Esophagus muscularis mucosa (tissue), 4 donors: ENCODE data around the gene JARID2. TPM values are rescaled to one million over a fixed set of nuclear protein-coding genes. Genes with fewer than 3 reads are reported as not detected.

Experiments
- DNase-seq: peaks from one replicate; pipeline ENCODE4 v3.0.0-alpha.2; 2017; ENCODE audit errors: extremely low spot score
- H3K27ac ChIP-seq, 4 donors: fragments of 200-600 bp; sonication (generic); replicated peaks in 1 of 4; 1 replicate in 3 of 4; 2 replicates in 1 of 4; pipeline ENCODE4 v1.5.1; 2016 to 2019; ENCODE audit warnings: mild to moderate bottlenecking in 1 of 4
- H3K27me3 ChIP-seq, 4 donors: fragments of 200-600 bp; sonication (generic); one replicate each; pipeline versions ENCODE4 v1.5.1 to v1.6.0; 2016 to 2019
- H3K36me3 ChIP-seq, 4 donors: fragments of 200-600 bp; sonication (generic); one replicate each; pipeline ENCODE4 v1.5.1; 2016 to 2019
- H3K4me1 ChIP-seq, 4 donors: fragments of 200-600 bp; sonication (generic); one replicate each; pipeline ENCODE4 v1.5.1; 2016 to 2019
- H3K4me3 ChIP-seq, 4 donors: fragments of 200-600 bp; sonication (generic); 1 replicate in 2 of 4; 2 replicates in 2 of 4; pipeline ENCODE4 v1.5.1; 2016 to 2019; ENCODE audit warnings: mild to moderate bottlenecking in 4 of 4, moderate library complexity in 1 of 4
- H3K9me3 ChIP-seq, 4 donors: fragments of 200-600 bp; sonication (generic); 1 replicate in 3 of 4; 2 replicates in 1 of 4; pipeline ENCODE4 v1.5.1; 2016 to 2019
- EP300 ChIP-seq: sonication (generic); formaldehyde crosslinking; IDR thresholded peaks from one replicate; pipeline ENCODE4 v1.6.1; 2017; ENCODE audit warnings: antibody characterized with exemption
- POLR2A ChIP-seq: fragments of 450-650 bp; IDR thresholded peaks from one replicate; pipeline ENCODE4 v1.6.1; 2017; ENCODE audit warnings: antibody characterized with exemption, moderate library complexity, mild to moderate bottlenecking, low read depth
- POLR2AphosphoS5 ChIP-seq, 2 donors: sonication (generic); formaldehyde crosslinking; IDR thresholded peaks; one replicate each; pipeline ENCODE4 v1.6.1; 2017; ENCODE audit warnings: antibody characterized with exemption in 2 of 2
- WGBS: methylation state at CpG from one replicate; pipeline ENCODE4 v1.1.5; 2018; 5-methylcytosine and 5-hydroxymethylcytosine counted together
- intact Hi-C: fragments of 100-400 bp; cut with DNase I; formaldehyde crosslinking; loops from one replicate; pipeline ENCODE4 v1.15.1; 2023
- total RNA-seq, 4 donors: library from RNA; depleted of rRNA; stranded (reverse); fragments of >200 nt; gene quantifications; one replicate each; pipeline versions ENCODE4 v1.1.0 to v1.2.1, GENCODE V29; 2016
- TF ChIP-seq, protein P1 (sequence below), 3 experiments: fragments of 200-600 bp in 2 of 3; fragments of 450-650 bp in 1 of 3; sonication (generic) in 2 of 3; IDR thresholded peaks; one replicate each; pipeline ENCODE4 v1.5.1; 2017 to 2019; ENCODE audit warnings: antibody characterized with exemption in 3 of 3, mild to moderate bottlenecking in 2 of 3, moderate library complexity in 1 of 3

The JARID2 gene
- total RNA-seq, 4 donors from 2014 or later: 5.8 to 10.4 (median 8.1) TPM

DNA sequence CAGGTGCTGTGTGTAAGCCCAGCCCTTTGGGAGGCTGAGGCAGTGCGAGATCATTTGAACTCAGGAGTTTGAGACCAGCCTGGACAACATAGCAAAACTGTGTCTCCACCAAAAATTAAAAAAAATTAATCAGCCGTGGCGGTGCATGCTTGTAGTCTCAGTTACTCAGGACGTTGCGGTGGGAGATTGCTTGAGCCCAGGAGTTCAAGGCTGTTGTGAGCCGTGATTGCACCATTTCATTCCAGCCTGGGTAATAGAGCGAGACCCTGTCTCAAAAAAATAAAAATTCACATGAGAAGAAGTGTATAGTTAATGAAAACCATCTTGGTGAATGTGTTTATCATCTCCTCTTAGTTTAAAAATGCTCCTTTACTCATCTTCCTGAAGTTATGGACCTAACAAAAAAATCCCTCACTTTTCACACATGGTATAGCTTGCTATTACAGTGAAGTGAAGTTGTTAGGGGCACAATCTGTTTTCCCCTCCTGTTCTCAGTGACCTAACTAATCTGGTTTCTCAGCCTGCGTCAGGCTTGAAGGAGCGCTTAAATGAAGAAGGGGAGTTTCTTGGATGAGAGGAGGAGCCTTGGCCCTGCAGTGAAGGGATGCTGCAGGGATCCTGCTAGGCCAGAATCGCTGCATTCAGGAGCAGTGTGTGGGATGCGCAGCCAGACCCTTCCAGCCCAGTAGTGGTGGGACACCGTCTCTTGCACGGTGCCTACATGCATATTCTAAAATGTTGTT is 45.3 kb downstream of the JARID2 start:
- no peaks in the 10 kb centered on the region for H3K36me3 ChIP-seq
- H3K27ac ChIP-seq: no peak overlapping the region
- 90% methylated on average over 13 of the region's 13 CpGs for WGBS
- H3K4me3 ChIP-seq: no peak overlapping the region
- H3K9me3 ChIP-seq: no peaks in the 10 kb centered on the region
- no peak for DNase-seq
- peaks cover 15 to 36% (median 26%) of the 10 kb centered on the region in 4 donors for H3K4me1 ChIP-seq
- H3K27me3 ChIP-seq: no peaks in the 10 kb centered on the region
- TF ChIP-seq POLR2AphosphoS5 (IDR thresholded peaks at IDR 0.05) (no peak), POLR2A (no peak), EP300 (no peak)
- intact Hi-C loops: no loop called here

DNA sequence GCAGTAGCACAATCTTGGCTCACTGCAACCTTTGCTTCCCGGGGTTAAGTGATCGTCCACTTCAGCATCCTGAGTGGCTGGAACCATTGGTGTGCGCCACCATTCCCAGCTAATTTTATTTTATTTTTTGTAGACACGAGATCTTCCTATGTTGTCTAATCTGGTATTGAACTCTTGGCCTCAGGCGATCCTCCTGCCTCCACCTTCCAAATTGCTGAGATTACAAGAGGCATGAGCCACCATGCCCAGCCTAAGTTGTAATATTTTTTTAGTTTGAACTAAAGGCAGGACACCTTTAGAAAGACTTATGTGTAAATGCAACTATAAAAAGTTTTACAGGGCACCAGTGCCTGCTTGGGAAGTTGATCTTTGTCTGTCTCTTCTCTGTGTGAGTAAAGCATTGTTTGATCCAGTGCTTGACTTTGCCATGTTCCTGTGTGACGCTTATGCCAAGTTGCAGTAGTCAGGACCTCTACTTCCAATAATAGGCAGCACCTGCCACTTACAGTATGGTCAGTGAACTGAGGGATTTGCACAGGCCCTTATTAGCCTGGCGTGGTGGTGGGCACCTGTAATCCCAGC is 46.9 kb downstream of the JARID2 start:
- Histone ChIP-seq H3K4me3 (no peak overlapping the region), H3K4me1 (peaks cover 24 to 52% (median 35%) of the 10 kb centered on the region in 4 donors), H3K27me3 (no peaks in the 10 kb centered on the region), H3K27ac (no peak overlapping the region), H3K9me3 (no peaks in the 10 kb centered on the region), H3K36me3 (no peaks in the 10 kb centered on the region)
- 91% methylated on average over 7 of the region's 7 CpGs for WGBS
- intact Hi-C loops: no loop called here
- no peak for DNase-seq
- TF ChIP-seq POLR2AphosphoS5 (IDR thresholded peaks at IDR 0.05) (no peak), POLR2A (no peak), EP300 (no peak)
- TF ChIP-seq, protein P1, sequence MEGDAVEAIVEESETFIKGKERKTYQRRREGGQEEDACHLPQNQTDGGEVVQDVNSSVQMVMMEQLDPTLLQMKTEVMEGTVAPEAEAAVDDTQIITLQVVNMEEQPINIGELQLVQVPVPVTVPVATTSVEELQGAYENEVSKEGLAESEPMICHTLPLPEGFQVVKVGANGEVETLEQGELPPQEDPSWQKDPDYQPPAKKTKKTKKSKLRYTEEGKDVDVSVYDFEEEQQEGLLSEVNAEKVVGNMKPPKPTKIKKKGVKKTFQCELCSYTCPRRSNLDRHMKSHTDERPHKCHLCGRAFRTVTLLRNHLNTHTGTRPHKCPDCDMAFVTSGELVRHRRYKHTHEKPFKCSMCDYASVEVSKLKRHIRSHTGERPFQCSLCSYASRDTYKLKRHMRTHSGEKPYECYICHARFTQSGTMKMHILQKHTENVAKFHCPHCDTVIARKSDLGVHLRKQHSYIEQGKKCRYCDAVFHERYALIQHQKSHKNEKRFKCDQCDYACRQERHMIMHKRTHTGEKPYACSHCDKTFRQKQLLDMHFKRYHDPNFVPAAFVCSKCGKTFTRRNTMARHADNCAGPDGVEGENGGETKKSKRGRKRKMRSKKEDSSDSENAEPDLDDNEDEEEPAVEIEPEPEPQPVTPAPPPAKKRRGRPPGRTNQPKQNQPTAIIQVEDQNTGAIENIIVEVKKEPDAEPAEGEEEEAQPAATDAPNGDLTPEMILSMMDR (IDR thresholded peaks at IDR 0.05): no peak

DNA sequence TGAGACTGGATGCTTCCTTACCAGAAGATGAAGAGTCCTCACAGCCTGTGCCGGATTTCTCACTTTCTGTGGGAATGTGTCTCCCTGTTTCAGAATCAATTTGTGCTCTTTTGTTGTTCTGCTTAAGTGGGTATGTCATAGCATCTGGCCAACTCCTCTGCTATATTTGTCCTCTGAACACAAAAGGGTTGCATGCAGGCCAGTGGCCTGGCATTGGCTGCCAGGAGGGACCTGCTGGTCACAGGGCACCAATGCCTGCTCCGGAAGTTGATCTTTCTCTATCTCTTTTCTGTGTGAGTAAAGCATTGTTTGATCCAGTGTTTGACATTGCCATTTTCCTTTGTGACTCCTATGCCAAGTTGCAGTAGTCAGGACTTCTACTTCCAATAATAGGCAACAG is 47.8 kb downstream of the JARID2 start:
- Histone ChIP-seq H3K27ac (no peak overlapping the region), H3K9me3 (no peaks in the 10 kb centered on the region), H3K4me1 (peaks cover 32 to 57% (median 41%) of the 10 kb centered on the region in 4 donors), H3K27me3 (no peaks in the 10 kb centered on the region), H3K36me3 (no peaks in the 10 kb centered on the region), H3K4me3 (no peak overlapping the region)
- intact Hi-C loops: no loop called here
- 95% methylated on average over 2 of the region's 2 CpGs for WGBS
- TF ChIP-seq, protein P1 (IDR thresholded peaks at IDR 0.05): no peak
- no peak for TF ChIP-seq POLR2A
- DNase-seq: no peak

DNA sequence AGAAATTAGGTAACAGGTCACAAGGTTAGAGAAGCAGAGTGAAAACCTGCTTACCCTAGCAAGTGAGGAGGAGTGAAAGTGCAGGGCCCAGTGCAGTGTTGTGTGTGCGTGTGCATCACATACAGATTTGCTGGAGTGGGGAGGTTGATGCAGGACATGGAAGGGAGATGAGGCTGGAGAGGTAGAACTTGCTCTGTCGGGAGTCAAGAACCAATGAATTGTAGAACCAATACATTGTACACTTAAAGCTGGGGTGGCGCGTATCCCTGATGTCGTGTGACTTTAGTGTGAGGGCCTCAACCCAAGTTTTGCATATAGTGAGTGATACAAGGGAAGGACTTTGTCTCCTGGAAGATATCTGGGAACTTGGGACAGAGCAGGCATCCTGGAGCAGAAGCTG is 48.6 kb downstream of the JARID2 start:
- intact Hi-C loops: no loop called here
- DNase-seq: no peak
- Histone ChIP-seq H3K9me3 (no peaks in the 10 kb centered on the region), H3K4me3 (no peak overlapping the region), H3K36me3 (no peaks in the 10 kb centered on the region), H3K27ac (no peak overlapping the region), H3K4me1 (peaks cover 34 to 57% (median 43%) of the 10 kb centered on the region in 4 donors), H3K27me3 (no peaks in the 10 kb centered on the region)
- 98% methylated on average over 5 of the region's 5 CpGs for WGBS
- TF ChIP-seq POLR2AphosphoS5 (IDR thresholded peaks at IDR 0.05) (no peak), POLR2A (no peak), EP300 (no peak)
- TF ChIP-seq, protein P1 (IDR thresholded peaks at IDR 0.05): no peak

DNA sequence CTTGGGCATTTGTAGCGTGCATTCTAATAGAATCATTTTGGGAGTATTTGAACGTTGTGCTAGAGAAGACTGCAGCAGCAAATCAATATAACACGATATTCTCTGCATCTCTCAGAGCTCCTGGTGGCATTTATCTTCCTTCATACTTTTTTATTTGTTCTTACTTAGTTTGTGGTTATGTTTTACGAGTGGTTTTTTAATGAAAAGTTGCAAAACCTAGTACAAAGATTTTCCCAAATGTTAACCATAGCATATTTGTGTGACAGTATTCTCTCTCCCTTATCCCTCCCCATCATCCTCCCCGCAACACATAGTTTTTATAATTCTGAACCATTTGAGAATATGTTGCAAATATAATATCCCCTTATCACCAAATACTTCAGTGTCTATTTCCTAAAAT is 50.4 kb downstream of the JARID2 start:
- Histone ChIP-seq H3K4me1 (peaks cover 42 to 54% (median 46%) of the 10 kb centered on the region in 4 donors), H3K36me3 (no peaks in the 10 kb centered on the region), H3K9me3 (no peaks in the 10 kb centered on the region), H3K27ac (no peak overlapping the region), H3K4me3 (no peak overlapping the region), H3K27me3 (no peaks in the 10 kb centered on the region)
- intact Hi-C loops: no loop called here
- TF ChIP-seq, protein P1 (IDR thresholded peaks at IDR 0.05): no peak
- no peak for TF ChIP-seq POLR2AphosphoS5 (IDR thresholded peaks at IDR 0.05)
- TF ChIP-seq EP300: no peak
- WGBS: 72% methylated on average over 5 of the region's 5 CpGs
- no peak for DNase-seq
